ENCODE data around the gene CIART.
"Not testable (repeated sequence)": the region's sequence is repeated elsewhere in the genome, so short reads cannot be mapped to it uniquely, and the experiment has no call there.

CIART gene

GRCh38 chr1:150281758-150282557, at the start of gene CIART:
CIART (plus strand) TSS chr1:150282554; CDS start chr1:150283268, 714 bp downstream.
- peak; percentile 41 to 56 for DNase-seq (ENCODE audit: low read depth in 2 of 2)

- not testable (repeated sequence) for DNase-seq (ENCODE audit: low read depth in 2 of 2)
Observed at GRCh38 chr1:150232921-150233320, 49.4 kb upstream of the CIART start.

GRCh38 chr1:150233359-150234308, 48.7 kb upstream of the CIART start:
- peak in 1 of 2 donors; percentile 26 for DNase-seq (ENCODE audit: low read depth in 2 of 2)

GRCh38 chr1:150234309-150234565, 48.1 kb upstream of the CIART start:
- DNase-seq (ENCODE audit: low read depth in 2 of 2), result no peak

GRCh38 chr1:150234566-150235293, 47.6 kb upstream of the CIART start:
- peak; percentile 76 to 84 for DNase-seq (ENCODE audit: low read depth in 2 of 2)

GRCh38 chr1:150235294-150235851, 47.0 kb upstream of the CIART start:
- DNase-seq (ENCODE audit: low read depth in 2 of 2), result peak in 1 of 2 donors; percentile 4

- DNase-seq (ENCODE audit: low read depth in 2 of 2), result peak; percentile 79 to 87
Observed at GRCh38 chr1:150235852-150236613, 46.3 kb upstream of the CIART start, which contains the start of gene ANP32E. ANP32E (minus strand) TSS chr1:150236112; CDS start chr1:150235786, 326 bp downstream.

- no peak for DNase-seq (ENCODE audit: low read depth in 2 of 2)
Observed at GRCh38 chr1:150236614-150237100, 45.7 kb upstream of the CIART start.

GRCh38 chr1:150237176-150237575, 45.2 kb upstream of the CIART start:
- not testable (repeated sequence) for DNase-seq (ENCODE audit: low read depth in 2 of 2)

- DNase-seq (ENCODE audit: low read depth in 2 of 2), result no peak
Observed at GRCh38 chr1:150237746-150238145, 44.6 kb upstream of the CIART start.

- no peak for DNase-seq (ENCODE audit: low read depth in 2 of 2)
Observed at GRCh38 chr1:150243003-150243402, 39.4 kb upstream of the CIART start.

- no peak for DNase-seq (ENCODE audit: low read depth in 2 of 2)
Observed at GRCh38 chr1:150249936-150250335, 32.4 kb upstream of the CIART start.

GRCh38 chr1:150256198-150256553, 26.2 kb upstream of the CIART start:
- no peak for DNase-seq (ENCODE audit: low read depth in 2 of 2)

GRCh38 chr1:150256554-150257341, 25.6 kb upstream of the CIART start:
- DNase-seq (ENCODE audit: low read depth in 2 of 2), result no peak

GRCh38 chr1:150257624-150258585, 24.4 kb upstream of the CIART start, which contains the start of gene CA14:
CA14 (plus strand) TSS chr1:150257774; CDS start chr1:150258129, 355 bp downstream.
- no peak for DNase-seq (ENCODE audit: low read depth in 2 of 2)

- no peak for DNase-seq (ENCODE audit: low read depth in 2 of 2)
Observed at GRCh38 chr1:150259217-150259616, 23.1 kb upstream of the CIART start.

- DNase-seq (ENCODE audit: low read depth in 2 of 2), result no peak
Observed at GRCh38 chr1:150259758-150260669, 22.3 kb upstream of the CIART start.

- DNase-seq (ENCODE audit: low read depth in 2 of 2), result no peak
Observed at GRCh38 chr1:150261367-150261766, 21.0 kb upstream of the CIART start.

All from stimulated activated CD8-positive, alpha-beta memory T cell treated with anti-CD3 and anti-CD28 coated beads, Interleukin-2, amount 100 ng/mL, for 1 hour (primary cell).